Effector CD8-positive, alpha-beta T cell (primary cell): ENCODE data around the gene KLF15.

ENCODE experiments used
- DNase-seq: peaks from one replicate; lab custom pipeline; 2025; lab: John Stamatoyannopoulos, UW

The KLF15 gene

DNA sequence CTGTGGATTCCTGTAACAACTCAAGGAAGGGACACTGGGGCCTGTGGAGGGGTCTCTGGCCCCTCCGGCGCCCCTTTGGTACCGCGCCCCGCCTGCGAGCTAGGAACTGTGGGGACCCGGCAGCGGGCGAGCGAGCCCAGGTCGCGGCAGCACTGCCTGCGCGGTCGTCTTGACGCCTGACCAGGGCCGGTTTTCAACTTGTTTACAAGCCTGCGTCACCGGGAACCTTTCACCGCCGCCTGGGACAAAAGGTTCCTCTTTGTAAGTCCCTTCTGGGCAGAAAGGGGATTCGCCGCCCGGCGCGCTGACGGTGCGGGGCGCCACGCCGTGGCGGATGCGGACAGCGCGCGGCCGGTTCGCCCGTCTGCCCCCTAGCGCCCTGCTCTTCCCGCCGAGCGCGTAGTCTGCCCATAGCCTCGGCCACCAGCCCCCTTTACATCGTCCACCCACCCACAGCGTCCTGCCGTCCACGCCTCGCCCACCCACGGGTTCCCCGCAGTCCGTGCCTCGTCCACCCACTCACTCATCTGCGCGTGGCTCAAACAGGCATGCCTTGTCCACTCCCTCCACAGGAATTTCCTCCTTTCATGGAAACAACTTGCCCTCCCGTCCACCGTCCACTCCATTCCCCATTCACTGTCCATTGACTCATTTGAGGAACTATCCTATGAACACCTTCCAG, 32.0 kb upstream of the KLF15 start:
- no peak for DNase-seq

DNA sequence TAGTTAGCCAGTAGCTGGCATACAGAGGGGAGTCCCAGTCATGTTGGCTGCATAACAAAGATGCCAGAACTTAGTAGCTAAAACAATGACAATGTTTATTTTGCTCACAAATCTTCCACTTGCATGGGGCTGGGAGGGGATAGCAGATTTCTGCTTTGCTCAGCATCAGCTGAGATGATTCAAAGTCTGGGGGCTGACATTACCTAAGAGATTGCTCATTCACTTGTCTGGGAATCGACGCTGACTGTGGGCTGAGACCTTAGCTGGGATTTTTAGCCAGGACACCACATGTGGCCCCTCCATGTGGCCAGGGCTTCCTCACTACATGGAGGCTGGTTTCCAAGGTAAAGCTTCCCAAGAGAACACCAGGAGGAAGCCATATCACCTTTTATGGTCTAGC, 24.8 kb upstream of the KLF15 start:
- DNase-seq, result no peak

DNA sequence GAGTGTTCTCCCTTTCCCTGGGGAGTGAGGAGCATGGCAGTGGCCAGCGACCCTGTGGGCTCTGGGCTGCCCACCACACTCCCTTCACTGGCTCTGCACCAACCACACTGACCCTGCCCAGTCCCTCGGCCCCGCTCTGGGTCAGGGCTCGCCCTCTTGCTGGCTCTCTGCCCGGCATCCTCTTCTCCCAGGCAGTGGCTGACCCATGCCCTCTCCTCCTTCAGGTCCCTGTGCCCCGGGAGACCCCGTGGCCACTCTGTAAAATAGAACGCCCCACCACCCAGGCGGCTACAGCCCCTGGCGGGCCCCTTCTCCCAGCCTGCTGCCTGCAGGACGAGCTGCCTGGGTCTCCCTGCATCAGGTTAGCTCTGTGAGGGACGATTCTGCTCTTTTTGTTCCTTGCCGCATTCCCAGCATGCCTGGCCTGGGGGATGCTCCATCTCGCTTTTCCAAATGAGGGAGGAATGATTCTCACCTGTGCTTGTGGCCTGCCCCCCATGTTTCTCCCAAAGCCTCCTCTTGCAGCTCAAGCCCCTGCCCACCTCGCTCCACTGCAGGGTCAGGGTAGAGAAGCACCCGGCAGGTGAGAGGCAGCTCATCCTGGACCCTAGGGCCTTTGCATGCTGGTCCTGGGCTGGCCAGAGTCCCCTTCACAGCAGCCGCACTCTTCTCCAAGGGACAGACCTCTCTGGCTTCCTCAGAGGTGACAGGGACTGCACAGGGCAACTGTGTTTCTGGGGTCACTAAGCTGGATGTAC, 23.0 kb upstream of the KLF15 start:
- no peak for DNase-seq

DNA sequence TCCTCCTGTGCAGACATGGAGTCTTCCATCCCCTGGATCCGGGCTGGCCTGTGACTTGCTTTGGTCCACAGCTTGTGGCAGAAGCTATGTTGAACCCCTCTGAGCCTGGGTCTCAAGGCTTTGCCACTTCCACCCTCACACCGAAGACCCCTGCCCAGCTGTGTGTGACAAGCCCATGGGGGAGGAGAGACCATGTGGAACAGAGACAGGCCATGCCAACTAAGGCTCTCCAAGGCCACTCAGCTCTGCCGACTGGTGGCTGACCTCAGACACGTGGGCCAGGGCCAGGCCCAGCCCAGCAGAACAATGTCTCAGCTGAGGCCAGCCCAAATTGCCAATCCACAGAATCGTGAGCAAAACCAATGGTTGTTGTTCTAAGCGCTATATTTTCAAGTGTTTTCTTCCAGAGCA, 21.1 kb upstream of the KLF15 start:
- no peak for DNase-seq

DNA sequence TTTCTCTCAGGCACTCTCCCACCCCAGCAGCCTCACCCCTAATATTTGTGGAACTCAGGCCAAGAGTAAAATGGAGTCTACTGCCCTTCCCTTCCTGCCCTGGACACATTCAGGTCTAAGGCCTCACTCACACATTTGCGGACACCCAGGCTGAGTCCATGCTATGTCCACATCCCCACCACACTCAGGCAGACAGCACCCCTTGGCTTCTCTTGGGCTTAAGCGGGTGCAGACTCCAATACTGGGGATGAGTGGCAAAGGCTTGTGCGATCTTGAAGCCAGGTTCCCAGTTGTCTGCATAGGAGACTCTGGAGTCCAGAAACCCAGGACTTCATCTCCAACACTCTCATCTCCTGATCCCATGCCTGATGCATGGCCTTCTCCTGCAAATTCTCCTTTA, 20.0 kb upstream of the KLF15 start:
- DNase-seq, result no peak

DNA sequence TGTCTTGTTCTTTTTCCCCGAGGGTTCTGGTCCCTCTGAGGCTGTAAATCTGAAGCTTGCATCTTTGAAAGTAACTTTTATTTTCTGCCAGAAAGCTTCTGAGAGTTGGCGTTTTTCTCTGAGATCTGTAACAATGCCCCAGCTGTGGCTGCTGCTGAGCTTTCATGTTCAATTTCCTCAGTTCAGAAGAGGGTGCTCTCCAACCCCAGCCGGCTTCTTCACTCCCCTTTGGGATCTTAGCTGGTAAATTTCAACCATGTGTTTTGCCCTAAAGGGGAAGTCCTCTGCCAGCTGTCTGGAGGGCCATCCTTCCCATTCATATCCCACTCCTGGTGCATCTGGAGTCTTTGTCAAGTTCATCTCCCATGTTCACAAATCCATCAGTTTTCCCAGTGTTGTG, 19.2 kb upstream of the KLF15 start:
- DNase-seq, result no peak

DNA sequence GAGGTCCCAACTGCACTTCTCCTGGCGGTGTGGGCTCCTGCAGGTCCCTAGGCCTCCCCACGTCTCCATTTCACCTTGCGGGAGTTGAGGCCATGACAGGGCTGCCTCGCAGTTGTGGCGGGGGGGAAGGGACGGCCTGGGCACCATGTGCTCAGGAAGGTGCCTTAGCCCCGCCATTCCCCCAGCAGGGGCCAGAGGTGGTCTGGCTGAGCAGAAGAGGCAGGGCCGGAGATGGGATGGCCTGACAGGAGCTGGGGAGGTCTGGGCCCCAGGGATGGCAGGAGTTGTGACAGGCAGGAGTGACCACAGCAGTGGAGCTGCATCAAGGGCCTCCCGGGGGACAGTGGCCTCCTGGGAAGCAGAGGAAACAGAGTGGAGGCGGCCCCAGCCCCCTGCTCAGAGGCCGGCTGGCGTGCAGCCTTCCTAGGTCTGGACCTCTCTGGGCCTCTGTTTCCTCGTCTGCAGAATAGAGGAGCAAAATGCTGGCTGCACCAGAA, 18.7 kb upstream of the KLF15 start:
- no peak for DNase-seq

DNA sequence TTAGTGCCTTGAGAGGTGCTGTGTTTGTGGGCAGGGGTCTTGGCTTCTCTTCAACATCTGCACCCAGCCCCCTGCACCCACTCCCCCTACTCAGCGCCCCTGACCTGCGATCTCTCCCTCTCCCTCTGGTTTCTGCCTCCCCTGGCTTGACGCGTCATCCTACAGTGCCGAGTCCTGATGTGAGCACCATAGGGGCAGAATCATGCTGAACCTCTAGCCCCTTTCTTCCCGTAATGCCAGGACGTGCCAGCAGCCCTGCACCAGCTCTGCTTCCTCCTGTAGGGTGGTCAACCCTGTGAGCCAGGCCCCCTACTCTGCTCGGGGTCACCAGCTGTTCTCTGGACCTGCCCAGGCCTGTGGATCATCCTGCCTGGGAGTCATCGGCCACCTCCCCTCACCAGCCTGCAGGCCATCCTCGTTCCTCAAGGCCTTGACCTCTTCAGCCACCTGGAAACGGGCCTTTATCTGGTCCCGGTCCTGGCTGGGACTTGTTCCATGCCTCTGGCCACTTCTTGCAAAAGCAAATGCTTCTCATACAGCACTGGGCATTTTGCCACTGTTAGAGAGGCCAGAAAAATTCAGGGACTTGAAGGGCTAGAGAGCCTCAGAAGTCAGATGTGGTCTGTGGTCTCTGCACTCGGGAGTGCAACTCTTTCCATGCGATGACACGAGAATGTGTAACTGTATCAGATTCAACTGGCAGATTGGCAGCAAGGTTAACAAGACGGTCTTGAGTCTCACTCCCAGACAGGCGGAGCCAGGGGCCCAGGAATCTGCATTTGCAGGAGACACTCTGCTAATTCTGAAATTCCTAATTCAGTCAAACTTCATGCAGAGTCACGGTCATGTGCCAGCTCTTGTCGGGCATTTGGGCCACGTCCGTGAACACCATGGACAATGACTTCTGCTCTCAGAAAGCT, 16.7 kb upstream of the KLF15 start:
- DNase-seq, result no peak

DNA sequence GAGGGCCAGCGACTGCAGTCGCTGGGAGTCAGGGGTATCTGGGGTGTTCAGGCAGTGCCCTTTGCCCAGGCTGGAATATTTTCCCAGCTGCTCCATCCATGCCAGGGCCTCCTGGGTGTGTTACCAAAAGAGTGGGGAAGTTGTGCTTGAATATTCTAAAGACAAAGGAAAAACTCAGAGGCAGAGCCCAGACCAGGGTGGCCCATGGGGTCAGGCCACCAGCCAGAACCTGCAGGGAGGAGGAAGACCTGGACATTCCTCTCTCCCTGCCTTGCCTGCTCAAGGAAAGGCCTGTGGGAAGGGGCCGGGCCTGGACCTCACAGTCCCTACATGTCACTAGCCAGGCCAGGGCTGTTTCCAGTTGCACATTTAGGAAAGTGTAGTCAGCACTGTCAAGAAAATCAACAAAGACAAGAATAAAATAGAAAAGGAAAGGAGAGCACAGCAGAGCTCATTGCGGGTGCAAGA, 16.0 kb upstream of the KLF15 start:
- no peak for DNase-seq

DNA sequence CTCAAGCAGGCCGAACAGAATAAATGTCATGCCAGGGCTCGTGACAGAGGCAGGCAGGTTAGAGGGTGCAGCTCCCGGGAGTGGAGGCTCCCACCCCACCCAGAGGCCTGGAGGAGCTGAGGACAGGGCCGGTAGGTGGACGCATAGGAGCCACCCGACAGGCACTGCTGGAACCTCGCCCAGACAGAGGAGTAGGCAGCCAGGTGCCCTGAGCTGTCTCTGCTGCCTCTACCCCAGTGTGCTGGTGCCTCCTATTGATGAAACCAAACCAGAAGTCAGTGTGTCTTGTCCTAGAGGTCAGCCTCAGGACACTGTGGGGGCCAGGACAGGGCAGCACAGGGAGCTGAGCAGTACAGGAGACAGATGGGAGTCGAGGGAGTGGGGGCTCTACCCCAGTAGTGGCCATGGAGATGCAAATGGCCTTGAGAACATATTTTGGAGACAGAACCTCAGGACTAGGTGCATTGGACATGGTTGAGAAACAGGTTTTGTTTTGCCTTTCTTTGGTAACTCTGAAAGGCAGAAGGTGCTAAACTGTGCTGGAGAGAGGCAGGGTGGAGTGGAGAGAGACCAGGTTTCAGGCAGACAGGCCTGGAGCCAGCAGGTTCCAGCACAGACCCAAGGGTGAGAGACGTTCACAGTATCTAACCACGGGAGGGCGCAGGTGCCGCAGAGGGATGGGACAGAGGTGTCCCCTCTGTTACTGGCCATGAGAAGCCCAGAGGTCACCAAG, 15.4 kb upstream of the KLF15 start:
- DNase-seq, result no peak

DNA sequence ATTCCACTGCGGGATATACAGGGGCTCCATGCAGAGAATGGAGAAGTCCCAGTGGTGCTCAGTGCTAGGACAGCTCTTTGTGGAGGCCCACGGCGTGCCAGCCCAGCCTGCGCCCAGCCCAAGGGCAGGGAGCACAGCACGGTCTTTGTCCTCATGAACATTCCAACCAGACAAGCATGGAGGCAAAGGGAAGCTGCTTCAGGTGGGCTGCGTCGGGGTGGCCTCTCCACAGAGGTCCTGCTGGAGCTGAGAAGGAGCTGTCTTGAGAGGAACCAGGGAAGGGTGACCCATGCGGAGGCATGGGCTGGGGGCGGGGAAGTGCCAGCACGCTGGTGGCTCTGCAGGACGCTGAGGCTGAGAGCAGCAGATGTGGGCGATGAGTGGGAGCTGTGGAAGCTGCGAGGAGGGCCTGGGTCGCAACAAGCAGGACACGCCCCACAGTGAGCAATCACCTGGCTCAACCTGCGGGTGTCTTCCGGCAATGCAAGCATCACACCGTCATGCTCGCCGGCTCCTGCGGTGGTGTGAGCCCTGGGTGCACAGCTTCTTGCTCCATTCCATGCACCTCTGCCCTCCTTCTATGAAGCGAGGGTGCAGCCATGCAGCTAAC, 14.0 kb upstream of the KLF15 start:
- no peak for DNase-seq

DNA sequence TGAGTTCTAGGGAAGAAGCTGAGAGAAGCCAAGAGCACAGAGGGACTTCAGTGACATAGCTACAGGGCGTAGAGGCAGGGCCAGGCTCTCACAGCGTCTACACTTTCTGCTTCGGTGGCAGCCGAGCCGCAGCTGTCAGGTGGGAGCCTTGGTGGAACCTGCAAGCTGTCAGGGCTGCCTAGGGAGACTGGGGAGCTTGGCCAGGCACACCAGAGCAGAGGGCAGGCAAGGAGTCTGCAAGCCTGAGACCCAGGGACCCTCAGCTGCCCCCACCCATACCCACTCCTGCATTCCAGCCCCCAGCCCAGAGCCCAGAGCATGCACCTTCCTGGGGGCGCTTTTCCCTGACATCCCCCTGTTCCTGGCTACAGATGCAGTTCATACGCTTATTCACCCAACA, 13.4 kb upstream of the KLF15 start:
- DNase-seq, result no peak

DNA sequence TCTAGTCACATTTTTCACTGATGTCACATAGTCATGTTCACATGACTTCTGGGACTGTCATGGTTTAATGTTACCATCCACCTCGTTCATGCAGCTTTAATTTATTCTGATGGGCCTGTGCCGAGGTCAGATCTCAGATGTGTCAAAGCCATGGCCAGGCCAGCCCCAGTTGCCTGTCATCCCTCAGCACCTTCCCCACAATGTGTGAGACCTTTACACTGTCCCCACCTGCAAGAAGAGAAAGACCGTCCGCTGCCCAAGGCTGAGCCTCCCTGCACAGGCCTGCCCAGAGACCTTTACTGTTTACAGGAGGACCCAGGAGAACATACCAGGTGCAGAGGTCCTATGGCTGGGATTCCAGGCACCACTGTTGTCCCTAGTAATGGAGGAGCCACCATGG, 12.8 kb upstream of the KLF15 start:
- DNase-seq, result no peak

DNA sequence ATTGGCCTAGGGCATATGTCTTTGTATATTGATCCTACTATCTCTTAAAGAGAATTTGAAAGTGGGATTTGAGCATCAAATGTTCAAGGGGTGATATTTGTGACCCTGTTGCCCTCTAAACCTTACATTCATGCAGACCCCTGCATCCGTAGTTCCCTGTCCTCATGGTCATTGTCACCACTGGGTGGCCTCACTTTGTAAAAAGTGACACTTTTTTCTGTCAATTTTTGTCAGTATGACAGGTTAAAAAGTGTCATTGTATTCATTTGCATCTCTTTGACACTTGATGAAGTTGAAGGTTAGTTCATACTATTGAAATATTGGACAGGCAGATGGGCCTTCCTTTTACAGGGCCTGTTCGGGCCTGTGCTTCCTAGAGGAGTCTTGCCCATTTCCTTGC, 12.3 kb upstream of the KLF15 start:
- no peak for DNase-seq

DNA sequence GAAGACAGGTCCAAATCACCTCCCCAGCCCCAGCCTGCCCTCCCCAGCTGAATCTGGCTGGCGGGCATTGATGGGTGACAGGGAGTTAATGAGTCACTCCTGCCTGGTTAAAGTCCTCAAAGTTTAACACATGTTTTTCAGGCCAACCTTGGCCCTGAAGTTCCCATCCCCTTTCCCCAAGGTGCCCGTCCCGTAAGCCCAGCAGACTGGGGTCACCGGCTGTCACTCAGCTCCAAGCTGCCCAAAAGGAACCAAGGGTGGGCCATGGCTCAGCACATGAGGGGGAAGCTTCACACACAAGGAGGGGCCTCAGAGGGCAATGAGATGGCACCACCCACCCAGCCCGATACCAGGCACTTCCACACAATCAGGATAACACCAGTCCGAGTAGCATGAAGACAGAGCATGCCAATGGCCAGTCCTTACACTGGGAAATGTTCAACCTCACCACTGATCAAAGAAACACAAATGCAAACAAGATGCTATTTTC, 10.2 kb upstream of the KLF15 start:
- no peak for DNase-seq

DNA sequence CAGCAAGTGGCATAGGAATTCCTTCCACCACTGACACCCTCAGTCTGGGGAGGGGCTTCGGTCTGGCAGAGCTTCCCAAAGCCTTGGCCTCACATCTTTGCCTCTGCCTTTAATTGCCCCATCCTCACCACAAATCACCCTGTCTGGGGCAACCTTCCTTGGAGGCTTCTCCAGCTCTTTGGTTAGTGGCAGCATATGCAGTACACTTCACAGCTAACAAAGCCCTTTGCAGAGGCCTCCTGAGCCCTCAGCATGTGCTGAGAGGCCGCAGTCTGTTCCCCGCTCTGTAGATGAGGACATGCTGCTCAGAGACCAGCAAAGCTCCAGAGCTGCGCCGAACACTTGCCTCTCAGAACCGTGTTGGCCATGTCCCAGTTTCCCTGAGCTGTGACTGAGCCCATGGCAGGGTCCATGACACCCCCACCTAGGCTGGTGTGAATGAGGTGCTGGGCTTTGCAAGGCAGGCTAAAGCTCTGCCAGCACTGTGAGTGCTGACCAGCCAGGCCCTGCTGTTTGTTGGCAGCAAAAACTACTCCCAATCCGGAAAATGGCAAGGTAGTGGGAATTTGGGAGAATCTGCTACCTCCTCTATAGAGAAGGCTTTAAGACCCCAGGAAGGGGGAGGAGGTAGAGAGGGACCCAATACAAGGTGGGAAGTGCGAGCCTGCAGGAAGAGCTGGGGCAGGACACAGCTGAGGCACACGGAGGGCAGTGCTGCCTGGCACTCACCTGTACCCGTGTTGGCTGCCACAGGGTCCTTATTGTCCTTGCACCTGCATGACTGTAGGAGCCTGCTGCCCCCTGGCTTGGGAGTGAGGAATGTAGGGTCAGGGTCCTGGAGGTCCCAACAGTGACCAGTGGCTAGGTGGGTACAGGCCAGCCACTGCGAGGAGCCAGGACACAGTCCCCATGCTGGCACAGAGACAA, 8.4 kb upstream of the KLF15 start:
- no peak for DNase-seq

DNA sequence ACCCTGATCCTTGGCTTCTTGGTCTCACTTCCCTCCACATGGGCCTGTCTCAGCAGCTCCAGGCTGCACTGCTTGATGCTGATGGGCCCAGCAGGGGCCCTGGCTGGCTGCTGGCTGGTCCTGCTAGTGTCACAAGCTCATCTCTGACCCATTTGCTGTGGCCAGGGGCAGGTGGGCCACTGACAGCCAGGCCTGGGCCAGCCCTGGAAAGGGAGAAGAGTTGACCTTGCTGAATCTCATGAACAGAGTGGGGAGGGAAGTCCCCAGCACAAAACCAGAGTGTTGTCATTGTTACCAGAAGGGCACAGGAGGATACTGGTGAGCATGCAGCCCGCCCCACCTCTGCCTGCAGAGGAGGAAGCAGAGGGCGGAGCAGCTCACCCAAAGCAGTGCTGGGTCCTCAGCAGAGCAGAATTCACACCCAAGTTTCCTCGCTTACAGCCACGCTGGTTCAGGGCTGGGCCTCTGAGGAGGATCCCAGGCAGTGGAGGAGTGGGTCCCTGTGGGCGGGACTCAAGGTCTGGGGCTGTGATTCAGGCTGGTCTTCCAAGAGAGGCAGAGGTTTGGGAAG, 7.6 kb upstream of the KLF15 start:
- no peak for DNase-seq

DNA sequence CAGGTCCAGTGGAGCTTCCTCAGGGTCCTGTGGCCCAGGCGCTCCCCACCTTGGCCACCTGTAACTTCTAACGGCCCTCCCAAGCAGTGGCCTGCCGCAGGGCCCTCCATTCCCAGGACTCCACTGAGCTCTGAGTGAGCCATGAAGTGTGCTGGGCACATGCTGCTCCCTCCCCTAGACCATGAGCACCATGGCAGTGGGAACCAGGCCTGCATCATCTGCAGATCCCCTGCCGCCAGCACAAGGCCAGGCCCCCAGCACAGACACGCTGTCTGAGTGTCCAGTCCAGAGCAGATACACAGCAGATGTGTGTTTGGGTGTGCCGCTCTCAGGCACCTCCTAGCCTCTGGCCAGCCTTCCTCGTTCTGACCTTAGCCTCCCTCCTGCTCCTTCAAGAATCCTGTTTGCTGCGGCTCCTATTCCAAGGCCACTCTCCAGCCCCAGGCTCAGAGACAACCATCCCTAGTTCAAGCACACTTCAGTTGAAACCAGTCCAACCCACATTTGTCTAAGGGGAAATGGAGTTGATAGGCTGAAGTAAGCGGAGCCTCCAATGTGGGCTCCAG, 7.0 kb upstream of the KLF15 start:
- DNase-seq, result no peak

DNA sequence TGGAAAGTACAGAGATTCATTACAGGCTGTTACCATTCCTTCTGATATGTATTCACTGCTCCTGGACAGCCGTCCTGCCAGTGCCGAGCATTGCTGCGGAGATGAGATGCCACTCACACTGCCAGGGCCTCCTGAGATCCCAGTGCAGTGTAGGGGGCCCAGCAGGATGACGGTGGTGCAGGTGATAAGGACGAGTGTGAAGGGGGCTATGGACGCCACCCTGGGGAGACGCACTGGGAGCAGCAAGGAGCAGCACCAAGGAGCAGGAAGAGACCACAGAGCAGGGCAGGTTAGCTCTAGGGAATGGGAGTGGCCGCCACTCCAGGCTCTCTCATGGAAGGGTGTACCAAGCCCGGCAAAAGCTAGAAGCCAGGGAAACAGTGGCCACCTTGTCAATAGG, 4.0 kb upstream of the KLF15 start:
- no peak for DNase-seq
